NT2/D1 (cell line): ENCODE data around the gene IL26.

Experiments used
- YY1 ChIP-seq: IDR thresholded peaks from 2 replicates; pipeline ENCODE4 v1.6.1; 2011; ENCODE audit not compliant: insufficient read length, insufficient read depth
- ZNF274 ChIP-seq: IDR thresholded peaks from 2 replicates; pipeline ENCODE4 v1.6.1; 2011; ENCODE audit warnings: mild to moderate bottlenecking, low read depth, low read length

DNA sequence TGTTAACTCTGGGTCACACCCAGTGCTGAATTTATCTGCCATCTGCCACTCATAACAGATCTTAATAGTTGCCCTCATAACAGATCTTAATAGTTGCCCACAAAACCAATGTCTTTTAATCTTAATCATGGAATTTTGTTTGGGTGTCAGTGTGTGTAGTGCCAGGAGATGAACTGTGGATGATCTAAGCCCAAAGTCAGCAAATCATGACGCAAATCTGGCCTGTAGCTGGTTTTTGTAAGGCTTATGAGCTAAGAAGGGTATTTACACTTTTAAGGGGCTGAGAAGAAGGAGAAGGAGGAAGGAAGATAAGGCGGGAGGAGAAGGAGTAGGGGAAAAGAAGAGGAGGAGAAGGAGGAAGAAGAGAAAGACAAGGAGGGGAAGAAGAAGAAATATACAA lies 10.0 kb upstream of the IL26 start:
- no peak for TF ChIP-seq ZNF274
- no peak for TF ChIP-seq YY1
